Stimulated activated CD4-positive, alpha-beta T cell treated with anti-CD3 and anti-CD28 coated beads, Interleukin-15, amount 100 ng/mL, for 48 hours (primary cell): ENCODE measurements around the gene CCND1.
"Not testable (repeated sequence)": the region's sequence is repeated elsewhere in the genome, so short reads cannot be mapped to it uniquely, and the experiment has no call there.

Experiments used
- DNase-seq, 2 donors: peaks; one replicate each; pipeline ENCODE4 v3.0.0-alpha.2; 2020; ENCODE audit warnings: low read depth in 2 of 2

CCND1 gene

GRCh38 chr11:69617682-69618081 is 23.3 kb upstream of the CCND1 start:
- DNase-seq, result no peak

- no peak for DNase-seq
Measured at GRCh38 chr11:69618237-69618636, 22.7 kb upstream of the CCND1 start.

DNA sequence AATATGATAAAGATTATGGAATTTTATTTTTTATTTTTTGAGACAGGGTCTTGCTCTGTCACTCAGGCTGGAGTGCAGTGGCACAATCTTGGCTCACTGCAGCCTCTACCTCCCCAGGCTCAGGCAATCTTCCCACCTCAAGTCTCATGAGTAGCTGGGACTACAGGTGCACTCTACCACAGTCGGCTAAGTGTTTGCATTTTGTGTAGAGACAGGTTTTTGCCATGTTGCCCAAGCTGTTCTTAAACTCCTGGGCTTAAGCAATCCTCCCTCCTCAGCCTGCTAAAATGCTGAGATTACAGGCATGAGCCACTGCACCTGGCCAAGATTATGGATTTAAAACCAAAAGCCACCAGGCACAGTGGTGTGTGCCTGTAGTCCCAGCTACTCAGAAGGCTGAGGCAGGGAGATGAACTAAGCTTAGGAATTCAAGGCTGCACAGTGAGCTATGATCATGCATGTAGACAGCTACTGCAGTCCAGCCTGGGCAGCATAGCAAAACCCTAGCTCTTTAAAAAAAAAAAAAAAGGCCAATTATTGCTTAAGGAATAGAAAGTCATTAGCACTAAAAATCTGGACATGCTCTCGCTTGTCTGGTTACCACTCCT is 20.2 kb upstream of the CCND1 start:
- DNase-seq, result no peak

DNA sequence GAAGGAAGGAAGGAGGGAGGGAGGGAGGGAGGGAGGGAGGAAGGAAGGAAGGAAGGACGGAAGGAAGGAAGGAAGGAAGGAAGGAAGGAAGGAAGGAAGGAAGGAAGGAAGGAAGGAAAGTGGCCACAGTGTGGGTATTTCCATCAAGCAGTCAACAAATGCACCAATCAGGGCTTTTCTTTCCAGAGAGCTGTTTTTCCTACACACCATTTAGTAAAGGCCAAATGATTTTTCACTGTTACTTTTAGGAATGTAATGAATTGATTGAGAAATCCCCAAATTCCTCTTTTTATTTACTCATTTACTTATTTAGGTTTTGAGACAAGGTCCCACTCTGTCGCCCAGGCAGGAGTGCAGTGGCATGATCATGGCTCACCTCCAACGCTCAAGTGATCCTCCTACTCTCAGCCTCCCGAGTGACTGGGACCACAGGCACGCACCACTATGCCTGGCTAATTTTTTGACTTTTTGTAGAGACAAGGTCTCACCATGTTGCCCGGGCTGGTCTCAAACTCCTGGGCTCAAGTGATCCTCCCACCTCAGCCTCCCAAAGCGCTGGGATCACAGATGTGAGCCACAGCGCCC is 18.8 kb upstream of the CCND1 start:
- DNase-seq, result not testable (repeated sequence)

DNA sequence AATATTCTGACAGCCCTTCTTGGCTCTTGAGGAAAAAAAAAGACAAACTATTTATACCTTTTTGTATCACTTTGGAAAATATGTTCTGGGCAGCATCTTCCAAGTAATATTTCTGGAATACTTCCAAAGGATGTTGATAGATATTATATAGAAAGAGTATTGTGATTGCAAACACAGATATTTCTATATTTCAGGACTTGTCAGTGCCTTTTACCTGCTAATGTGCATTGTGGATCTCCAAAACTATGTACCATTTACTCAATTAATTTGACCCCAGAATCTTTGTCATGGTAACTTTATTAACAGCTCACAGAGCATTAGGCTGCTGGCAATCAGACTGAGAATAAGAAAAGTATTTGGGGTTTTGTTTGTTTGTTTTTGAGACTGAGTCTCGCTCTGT is 16.7 kb upstream of the CCND1 start:
- no peak for DNase-seq

DNA sequence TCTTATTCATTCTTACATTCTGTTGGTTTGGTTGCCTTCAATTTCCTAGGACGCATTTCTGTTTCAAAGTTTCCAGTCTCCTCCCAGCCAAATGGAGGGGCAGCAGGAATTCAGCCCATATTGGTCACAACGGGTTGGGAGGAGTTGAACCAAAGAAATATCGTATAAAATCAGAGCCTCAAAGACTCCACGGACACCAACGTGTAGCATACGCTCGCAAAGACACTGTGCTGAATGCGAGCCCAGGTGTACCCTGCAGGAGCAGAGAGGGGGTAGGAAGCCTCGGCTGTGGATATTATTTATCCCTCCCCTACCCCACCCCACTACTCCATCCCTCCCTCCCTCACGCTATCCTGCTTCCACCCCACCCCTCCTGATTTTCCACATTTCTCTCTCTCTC is 15.5 kb upstream of the CCND1 start:
- no peak for DNase-seq

GRCh38 chr11:69627551-69627950 is 13.4 kb upstream of the CCND1 start:
- no peak for DNase-seq

DNA sequence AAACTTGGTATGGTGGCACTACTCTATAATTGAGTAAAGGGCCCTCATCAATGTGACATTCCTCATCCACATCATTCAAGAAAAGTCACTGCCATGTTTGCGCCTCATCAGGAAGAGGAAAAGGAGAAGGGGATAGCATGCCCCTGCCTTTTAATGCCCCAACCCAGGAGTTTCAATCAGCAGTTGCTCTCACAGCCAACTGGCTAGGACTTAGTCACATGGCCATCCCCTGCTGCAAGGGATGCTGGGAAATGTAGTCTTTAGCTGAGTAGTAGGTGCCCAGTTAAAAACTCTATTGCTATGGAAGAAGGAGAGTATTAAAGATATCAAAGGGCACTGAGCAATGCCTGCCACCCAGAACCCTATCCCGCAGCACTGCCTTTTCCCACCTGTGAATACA is 10.9 kb upstream of the CCND1 start:
- no peak for DNase-seq

DNA sequence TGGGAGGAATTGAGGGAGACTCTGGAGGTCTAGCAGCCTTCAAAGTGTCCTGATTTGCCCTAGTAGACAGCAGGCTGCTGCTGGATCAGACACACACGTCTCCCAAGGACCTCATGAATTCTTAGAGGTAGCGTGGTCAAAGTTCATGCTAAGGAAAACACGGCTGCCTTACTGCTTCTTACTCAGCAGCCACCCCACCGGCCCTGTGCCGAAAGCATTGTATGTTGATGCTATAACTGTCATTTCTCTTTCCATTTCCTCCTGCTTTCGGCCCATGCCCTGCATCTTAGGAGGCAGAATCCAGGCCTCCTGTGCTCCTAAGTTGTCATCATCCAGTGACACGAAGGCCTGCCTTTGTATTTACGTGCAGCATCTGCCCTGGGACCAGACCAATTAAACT is 10.5 kb upstream of the CCND1 start:
- DNase-seq, result no peak

DNA sequence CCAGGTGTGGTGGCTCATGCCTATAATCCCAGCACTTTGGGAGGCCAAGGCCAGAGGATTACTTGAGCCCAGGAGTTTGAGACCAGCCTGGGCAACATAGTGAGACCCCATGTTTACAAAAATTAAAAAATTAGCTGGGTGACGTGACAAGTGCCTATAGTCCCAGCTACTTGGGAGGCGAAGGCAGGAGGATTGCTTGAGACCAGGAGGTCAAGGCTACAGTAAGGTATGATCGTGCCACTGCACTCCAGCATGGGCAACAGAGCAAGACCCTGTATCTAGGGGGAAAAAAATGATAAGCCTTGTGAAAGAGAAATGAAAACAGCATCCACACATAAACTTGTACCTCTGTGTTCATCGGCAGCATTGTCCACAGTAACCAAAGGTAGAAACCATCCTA is 8.1 kb upstream of the CCND1 start:
- no peak for DNase-seq

GRCh38 chr11:69634069-69634468 is 6.9 kb upstream of the CCND1 start:
- no peak for DNase-seq

DNA sequence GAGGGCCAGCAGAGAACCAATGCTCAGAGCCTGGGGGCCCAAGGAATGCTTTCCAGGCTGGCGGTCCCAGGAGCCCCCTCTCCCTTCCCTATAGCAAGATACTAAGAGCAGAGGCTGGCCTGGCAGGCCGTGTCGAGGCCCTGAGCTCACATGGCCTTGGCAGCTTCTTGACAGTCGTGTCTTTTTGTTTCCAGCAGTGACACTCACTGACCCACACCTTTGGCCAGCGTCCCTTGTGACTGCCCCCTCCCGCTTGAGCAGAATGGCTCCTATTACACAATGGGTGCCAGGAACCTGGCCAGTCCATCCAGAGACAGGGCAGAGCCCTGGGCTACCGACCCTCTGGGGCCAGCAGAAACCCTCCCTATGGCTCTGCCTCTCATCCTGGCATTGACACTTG is 6.4 kb upstream of the CCND1 start:
- DNase-seq, result no peak

DNA sequence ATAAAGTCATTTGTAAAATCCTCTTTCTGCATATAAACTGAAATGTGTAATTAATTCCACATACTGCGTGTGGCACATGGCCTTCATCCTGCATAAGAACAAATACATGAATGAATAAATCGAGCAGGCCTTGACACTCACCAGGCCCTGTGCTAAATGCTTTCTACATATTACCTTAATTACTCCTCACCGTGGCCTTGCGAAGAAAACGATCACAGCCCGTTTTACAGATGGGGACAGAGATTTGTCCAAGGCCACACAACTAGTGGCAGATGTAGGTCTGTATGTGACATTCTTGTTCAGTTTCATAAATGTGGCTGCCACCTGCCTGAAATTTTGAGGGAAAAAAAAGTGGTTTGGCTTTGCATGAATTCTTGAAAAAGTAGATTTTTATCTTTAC is 5.8 kb upstream of the CCND1 start:
- no peak for DNase-seq

DNA sequence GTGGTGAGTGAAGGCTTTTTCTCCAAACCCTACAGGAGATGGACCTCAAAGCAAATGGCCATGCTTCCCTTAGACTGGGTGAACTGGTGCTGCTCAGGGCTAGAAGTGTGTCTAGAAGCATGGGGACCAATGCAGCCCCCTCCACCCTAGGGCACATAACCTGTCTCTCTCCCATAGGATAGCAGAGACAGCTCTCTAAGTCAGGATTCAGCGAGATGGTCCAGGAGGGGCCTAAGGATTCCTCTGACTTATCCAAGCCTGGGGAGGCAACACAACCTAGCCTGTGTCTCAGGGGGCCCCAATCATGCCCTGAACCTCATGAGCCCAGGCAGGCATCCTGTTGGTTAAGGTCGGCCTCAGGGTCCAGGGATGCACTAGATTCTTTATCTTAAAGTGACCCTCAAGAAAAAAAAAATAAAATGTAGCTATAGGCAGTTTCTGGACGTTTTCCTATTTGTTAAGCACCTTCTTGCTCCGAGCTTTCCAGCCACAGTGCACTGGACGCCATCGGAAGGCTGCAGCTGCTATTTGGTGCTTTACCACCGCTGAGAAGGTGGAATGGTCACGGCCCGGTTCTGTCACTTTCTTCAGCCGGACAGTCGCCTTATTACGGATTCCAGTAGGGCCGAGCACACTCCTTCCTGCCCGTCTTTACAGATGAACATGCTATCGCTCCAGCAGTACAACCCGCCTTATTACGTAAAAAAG is 5.0 kb upstream of the CCND1 start:
- DNase-seq, result no peak

DNA sequence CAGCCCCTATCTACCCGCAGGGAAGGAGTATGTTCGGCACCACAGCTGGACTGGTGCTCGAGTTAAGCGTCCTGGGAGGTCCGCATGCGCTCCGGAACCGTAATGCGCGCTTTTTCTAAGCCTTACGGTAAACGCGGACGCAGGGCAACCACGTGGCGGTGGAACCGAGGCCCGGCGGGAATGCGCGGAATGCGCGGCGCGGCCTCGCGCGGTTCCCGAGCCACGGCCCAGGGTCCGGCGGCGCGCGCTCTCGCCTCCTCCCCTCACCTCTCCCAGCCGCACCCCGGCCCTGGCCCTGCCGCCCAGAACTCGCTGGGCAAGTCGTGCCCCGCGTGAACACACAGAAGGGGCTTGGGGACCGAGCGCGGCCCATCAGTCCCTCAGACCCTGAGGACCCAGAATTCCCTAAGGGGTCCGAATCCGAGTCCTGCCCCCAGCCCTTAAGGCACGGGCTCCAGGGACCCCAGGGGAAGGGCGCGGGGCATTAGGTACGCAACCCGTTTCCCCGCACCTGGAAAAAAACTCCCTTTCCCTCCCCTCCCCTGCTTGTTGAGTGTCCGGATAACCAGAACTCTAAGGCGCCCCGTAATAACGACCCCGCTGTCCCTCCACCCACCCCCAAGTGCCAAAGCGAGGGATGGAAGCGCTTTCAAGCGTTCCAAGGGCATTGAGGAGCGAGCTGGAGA is 4.3 kb upstream of the CCND1 start:
- no peak for DNase-seq

DNA sequence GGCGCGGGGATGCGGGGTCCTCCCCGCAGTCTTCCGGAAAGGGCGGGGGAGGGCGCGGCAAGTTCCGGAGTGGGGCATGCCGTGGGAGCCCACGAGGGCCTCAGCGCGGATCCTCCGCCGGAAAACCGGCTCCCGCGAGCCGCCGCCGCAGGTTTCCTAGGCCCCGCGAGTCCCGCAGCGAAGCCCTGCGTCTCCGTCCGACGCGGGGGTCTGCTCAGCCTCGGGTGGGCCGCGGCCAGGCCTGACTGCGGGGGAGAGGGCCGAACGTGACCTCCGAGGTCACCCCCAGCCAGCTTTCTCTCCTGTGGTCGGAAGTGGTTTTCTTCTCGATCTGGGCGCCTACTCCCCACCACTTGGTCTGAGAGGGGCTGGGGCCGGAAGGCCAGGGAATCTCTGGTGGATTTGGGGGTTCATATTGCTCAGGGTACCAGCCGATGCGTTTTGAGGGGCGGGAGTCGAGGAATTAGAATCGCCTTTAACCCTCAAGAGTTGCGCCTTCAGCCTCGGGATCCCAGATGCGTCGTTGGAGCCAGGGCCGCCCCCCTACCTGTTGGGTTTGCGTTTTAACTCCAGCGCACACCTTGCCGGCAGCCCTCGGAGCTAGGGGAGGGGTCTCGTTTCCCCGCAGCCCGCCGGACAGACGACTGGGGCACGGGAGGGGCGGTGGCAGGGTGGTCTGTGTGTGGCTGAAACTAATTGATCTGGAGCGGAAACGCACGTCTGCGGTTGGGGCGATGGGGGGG is 3.6 kb upstream of the CCND1 start:
- DNase-seq, result no peak

DNA sequence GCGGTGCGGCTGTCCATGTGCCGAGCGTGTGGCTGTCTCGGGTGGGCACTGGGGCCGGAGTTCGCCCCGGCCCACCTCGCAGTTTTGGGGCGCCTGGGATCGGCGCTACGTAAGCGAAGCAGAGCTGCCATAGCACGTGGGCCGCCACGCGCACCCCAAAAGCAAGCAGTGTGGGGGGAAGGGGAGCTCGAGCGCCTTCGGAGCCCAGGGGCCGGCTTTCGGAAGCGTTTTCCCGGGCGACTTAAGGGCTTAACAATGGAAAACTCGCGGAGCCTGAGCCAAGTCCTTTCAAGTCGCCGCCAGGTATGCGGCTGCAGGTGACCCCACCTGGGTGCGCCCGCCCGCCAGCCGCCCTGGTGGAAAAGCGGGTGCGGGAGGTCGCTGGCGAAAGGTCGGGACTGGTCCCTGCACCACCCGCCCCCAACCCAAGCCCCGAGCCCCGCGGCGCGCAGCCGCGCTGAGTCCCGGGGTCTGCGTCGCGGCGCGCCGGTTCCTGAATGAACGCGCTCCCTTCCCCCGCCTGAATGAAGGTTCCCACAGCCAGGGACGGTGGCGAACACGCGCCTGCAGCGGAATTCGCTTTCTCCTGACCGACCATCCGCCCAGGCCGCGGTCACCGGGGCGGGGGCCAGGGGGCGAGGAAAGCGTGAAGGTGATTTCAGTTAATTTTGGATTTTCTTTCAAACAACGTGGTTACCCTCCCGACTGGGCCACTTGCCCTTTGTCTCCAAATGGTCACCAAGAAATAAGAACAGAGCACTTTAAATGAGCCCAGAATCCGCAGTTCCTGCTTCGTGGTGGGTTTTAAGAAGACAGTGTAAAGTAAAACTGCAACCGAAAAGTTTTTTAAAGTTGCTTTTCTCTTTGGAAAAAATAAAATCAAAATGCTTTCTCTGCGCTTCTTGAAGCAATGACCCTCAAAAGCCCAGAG is 2.8 kb upstream of the CCND1 start:
- no peak for DNase-seq

GRCh38 chr11:69638941-69639681 is 1.8 kb upstream of the CCND1 start:
- no peak for DNase-seq

GRCh38 chr11:69639831-69640230 is 1.1 kb upstream of the CCND1 start:
- no peak for DNase-seq

DNA sequence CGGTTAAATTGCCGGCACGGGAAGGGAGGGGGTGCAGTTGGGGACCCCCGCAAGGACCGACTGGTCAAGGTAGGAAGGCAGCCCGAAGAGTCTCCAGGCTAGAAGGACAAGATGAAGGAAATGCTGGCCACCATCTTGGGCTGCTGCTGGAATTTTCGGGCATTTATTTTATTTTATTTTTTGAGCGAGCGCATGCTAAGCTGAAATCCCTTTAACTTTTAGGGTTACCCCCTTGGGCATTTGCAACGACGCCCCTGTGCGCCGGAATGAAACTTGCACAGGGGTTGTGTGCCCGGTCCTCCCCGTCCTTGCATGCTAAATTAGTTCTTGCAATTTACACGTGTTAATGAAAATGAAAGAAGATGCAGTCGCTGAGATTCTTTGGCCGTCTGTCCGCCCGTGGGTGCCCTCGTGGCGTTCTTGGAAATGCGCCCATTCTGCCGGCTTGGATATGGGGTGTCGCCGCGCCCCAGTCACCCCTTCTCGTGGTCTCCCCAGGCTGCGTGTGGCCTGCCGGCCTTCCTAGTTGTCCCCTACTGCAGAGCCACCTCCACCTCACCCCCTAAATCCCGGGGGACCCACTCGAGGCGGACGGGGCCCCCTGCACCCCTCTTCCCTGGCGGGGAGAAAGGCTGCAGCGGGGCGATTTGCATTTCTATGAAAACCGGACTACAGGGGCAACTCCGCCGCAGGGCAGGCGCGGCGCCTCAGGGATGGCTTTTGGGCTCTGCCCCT is 529 bp upstream of the CCND1 start:
- no peak for DNase-seq
